Measurements from ENCODE around the gene NET1. TPM values are rescaled to one million over a fixed set of nuclear protein-coding genes. Genes with fewer than 3 reads are reported as not detected.

NET1 gene
- total RNA-seq, 3 donors from 2014 or later (not counting 1 experiment from before 2014, with no cell fraction given) = 10.4 to 17.9 (median 13.8) TPM

DNA sequence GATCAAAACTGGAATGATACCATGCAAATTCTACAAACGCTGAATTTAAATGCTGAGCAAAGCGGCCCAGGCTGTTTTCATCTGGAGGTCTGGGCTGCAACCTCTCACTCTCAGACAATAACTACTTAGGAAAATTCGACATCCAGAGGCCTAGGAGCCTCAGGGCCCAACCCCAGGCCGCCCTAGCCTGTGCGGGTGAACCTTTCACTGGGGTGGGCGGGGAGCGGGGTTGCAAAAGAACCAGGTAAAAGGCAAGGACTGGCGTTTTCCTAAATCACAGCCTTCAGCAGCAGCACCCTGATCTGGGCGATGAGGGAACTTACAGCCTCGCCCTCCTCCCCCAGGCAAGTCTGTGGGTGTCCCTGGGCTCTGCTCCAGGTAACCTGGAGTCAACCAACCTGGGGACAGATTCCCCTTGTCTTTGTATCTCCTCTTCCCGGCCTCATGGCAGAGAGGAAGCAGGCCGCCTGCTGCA lies 53.7 kb downstream of the NET1 start:
- Histone ChIP-seq H3K4me3 (ENCODE audit: low read length) (no peak overlapping the region), H3K4me1 (ENCODE audit: control insufficient read depth, insufficient read depth, low read length) (no peaks in the 10 kb centered on the region), H3K36me3 (ENCODE audit: control insufficient read depth, insufficient read depth, low read length) (no peaks in the 10 kb centered on the region), H3K27ac (ENCODE audit: low read length) (no peak overlapping the region), H3K9me3 (ENCODE audit: control insufficient read depth, insufficient read depth, low read length) (no peaks in the 10 kb centered on the region), H3K27me3 (ENCODE audit: control insufficient read depth, insufficient read depth, low read length) (no peaks in the 10 kb centered on the region)
- WGBS (ENCODE audit: insufficient coverage) = 86% methylated on average over 12 of the region's 12 CpGs
- Mint-ChIP-seq H3K4me1 (no peaks in the 10 kb centered on the region), H3K27me3 (ENCODE audit: low read depth in 2 of 2) (peaks cover 0 to 5% of the 10 kb centered on the region in 2 donors), H3K9me3 (no peaks in the 10 kb centered on the region), H3K27ac (no peak overlapping the region), H3K4me3 (no peak overlapping the region), H3K36me3 (no peaks in the 10 kb centered on the region)
- intact Hi-C loops (cut with micrococcal nuclease) = no loop called here
- ATAC-seq = no peak
- no peak for DNase-seq
- TF ChIP-seq CTCF (IDR thresholded peaks at IDR 0.05) = no peak

GRCh38 chr10:5466451-5467206 lies 54.3 kb downstream of the NET1 start:
- intact Hi-C loops (cut with micrococcal nuclease) = no loop called here
- Mint-ChIP-seq H3K27ac (no peak overlapping the region), H3K27me3 (ENCODE audit: low read depth in 2 of 2) (peaks cover 0 to 5% of the 10 kb centered on the region in 2 donors), H3K4me3 (no peak overlapping the region), H3K9me3 (no peaks in the 10 kb centered on the region), H3K4me1 (no peaks in the 10 kb centered on the region), H3K36me3 (no peaks in the 10 kb centered on the region)
- no peaks in the 10 kb centered on the region for H3K9me3 ChIP-seq (ENCODE audit: control insufficient read depth, insufficient read depth, low read length)
- no peaks in the 10 kb centered on the region for H3K36me3 ChIP-seq (ENCODE audit: control insufficient read depth, insufficient read depth, low read length)
- H3K27me3 ChIP-seq (ENCODE audit: control insufficient read depth, insufficient read depth, low read length) = no peaks in the 10 kb centered on the region
- ATAC-seq (no peak), DNase-seq (no peak)
- no peaks in the 10 kb centered on the region for H3K4me1 ChIP-seq (ENCODE audit: control insufficient read depth, insufficient read depth, low read length)
- 65% methylated on average over 18 of the region's 18 CpGs for WGBS (ENCODE audit: insufficient coverage)
- H3K4me3 ChIP-seq (ENCODE audit: low read length) = no peak overlapping the region
- H3K27ac ChIP-seq (ENCODE audit: low read length) = no peak overlapping the region
- TF ChIP-seq CTCF (IDR thresholded peaks at IDR 0.05) = no peak

- intact Hi-C loops (cut with micrococcal nuclease) = no loop called here
- H3K9me3 ChIP-seq (ENCODE audit: control insufficient read depth, insufficient read depth, low read length) = no peaks in the 10 kb centered on the region
Observed at GRCh38 chr10:5467207-5467535, 54.8 kb downstream of the NET1 start.

More at GRCh38 chr10:5467207-5467535, 54.8 kb downstream of the NET1 start:
- ATAC-seq (no peak), DNase-seq (no peak)
- no peaks in the 10 kb centered on the region for H3K4me1 Mint-ChIP-seq
- Histone ChIP-seq H3K4me1 (ENCODE audit: control insufficient read depth, insufficient read depth, low read length) (no peaks in the 10 kb centered on the region), H3K27me3 (ENCODE audit: control insufficient read depth, insufficient read depth, low read length) (no peaks in the 10 kb centered on the region), H3K4me3 (ENCODE audit: low read length) (no peak overlapping the region), H3K36me3 (ENCODE audit: control insufficient read depth, insufficient read depth, low read length) (no peaks in the 10 kb centered on the region), H3K27ac (ENCODE audit: low read length) (no peak overlapping the region)
- H3K27me3 Mint-ChIP-seq (ENCODE audit: low read depth in 2 of 2) = peaks cover 0 to 5% of the 10 kb centered on the region in 2 donors
- 82% methylated on average over 8 of the region's 8 CpGs for WGBS (ENCODE audit: insufficient coverage)
- no peaks in the 10 kb centered on the region for H3K36me3 Mint-ChIP-seq
- H3K4me3 Mint-ChIP-seq = no peak overlapping the region
- H3K9me3 Mint-ChIP-seq = no peaks in the 10 kb centered on the region
- H3K27ac Mint-ChIP-seq = no peak overlapping the region
- TF ChIP-seq CTCF (IDR thresholded peaks at IDR 0.05) = no peak

All from natural killer cell (primary cell).